ENCODE results near the gene CDNF.
A peak's percentile ranks its signal among the peaks of the same experiment; 100 is the strongest.

The CDNF gene

GRCh38 chr10:14800397-14800796 lies 37.4 kb downstream of the CDNF start:
- Histone ChIP-seq H3K9me3 (ENCODE audit: control insufficient read depth in 2 of 2, low read length in 2 of 2) (peaks cover 0 to 2% of the 10 kb centered on the region in 2 donors), H3K36me3 (ENCODE audit: control insufficient read depth in 2 of 2, insufficient read depth in 2 of 2, low read length in 2 of 2) (no peaks in the 10 kb centered on the region), H3K4me1 (ENCODE audit: control insufficient read depth in 2 of 2, insufficient read depth in 2 of 2, low read length in 2 of 2) (no peaks in the 10 kb centered on the region), H3K4me3 (ENCODE audit: low read length in 2 of 2) (no peak overlapping the region), H3K9ac (ENCODE audit: low read depth in 1 of 2, low read length in 2 of 2) (no peak overlapping the region), H3K27ac (ENCODE audit: low read depth in 2 of 2, low read length in 2 of 2) (no peak overlapping the region), H3K27me3 (ENCODE audit: control insufficient read depth in 2 of 2, insufficient read depth in 2 of 2, low read length in 2 of 2) (no peaks in the 10 kb centered on the region)

DNA sequence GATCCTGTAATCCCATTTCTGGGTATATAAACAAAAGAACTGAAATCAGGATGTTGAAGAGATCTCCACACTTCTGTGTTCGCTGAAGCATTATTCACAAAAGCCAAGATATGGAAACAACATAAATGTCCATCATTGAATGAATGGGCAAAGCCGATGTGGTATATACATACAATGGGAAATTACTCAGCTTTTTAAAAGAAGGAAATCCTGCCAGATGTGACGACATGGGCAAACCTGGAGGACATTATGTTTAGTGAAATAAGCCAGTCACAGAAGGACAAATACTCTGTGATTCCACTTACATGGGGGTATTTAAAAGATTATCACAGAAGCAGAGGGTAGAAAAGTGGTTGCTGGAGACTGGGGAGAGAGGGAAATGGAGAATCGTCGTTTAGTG lies 39.2 kb downstream of the CDNF start:
- no peak overlapping the region for H3K27ac ChIP-seq (ENCODE audit: low read depth in 2 of 2, low read length in 2 of 2)
- H3K9ac ChIP-seq (ENCODE audit: low read depth in 1 of 2, low read length in 2 of 2) = no peak overlapping the region
- H3K27me3 ChIP-seq (ENCODE audit: control insufficient read depth in 2 of 2, insufficient read depth in 2 of 2, low read length in 2 of 2) = no peaks in the 10 kb centered on the region
- peaks cover 0 to 2% of the 10 kb centered on the region in 2 donors for H3K9me3 ChIP-seq (ENCODE audit: control insufficient read depth in 2 of 2, low read length in 2 of 2)
- no peak overlapping the region for H3K4me3 ChIP-seq (ENCODE audit: low read length in 2 of 2)
- no peaks in the 10 kb centered on the region for H3K4me1 ChIP-seq (ENCODE audit: control insufficient read depth in 2 of 2, insufficient read depth in 2 of 2, low read length in 2 of 2)
- H3K36me3 ChIP-seq (ENCODE audit: control insufficient read depth in 2 of 2, insufficient read depth in 2 of 2, low read length in 2 of 2) = no peaks in the 10 kb centered on the region

DNA sequence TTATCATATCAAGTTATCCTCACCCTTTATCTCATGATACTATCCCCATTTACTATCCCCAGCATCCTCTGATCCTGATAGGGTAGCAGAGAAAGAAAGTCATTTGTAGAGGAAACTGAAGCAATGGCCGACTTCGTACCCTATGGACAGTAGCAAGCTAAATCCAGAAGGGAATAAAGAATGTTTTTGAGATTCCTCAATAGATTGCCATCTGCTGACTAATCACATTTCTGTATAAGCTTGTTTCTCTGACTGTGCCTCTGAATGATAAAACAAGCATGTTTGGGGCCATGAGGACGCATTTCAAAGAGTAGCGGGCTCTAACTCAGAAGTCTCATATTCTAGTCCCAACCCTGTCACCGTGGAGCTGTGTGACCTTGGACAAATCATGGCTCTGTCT lies 49.9 kb downstream of the CDNF start:
- no peak overlapping the region for H3K4me3 ChIP-seq (ENCODE audit: low read length in 2 of 2)
- no peaks in the 10 kb centered on the region for H3K4me1 ChIP-seq (ENCODE audit: control insufficient read depth in 2 of 2, insufficient read depth in 2 of 2, low read length in 2 of 2)
- H3K9me3 ChIP-seq (ENCODE audit: control insufficient read depth in 2 of 2, low read length in 2 of 2) = no peaks in the 10 kb centered on the region
- no peak overlapping the region for H3K27ac ChIP-seq (ENCODE audit: low read depth in 2 of 2, low read length in 2 of 2)
- H3K9ac ChIP-seq (ENCODE audit: low read depth in 1 of 2, low read length in 2 of 2) = no peak overlapping the region
- H3K36me3 ChIP-seq (ENCODE audit: control insufficient read depth in 2 of 2, insufficient read depth in 2 of 2, low read length in 2 of 2) = no peaks in the 10 kb centered on the region
- H3K27me3 ChIP-seq (ENCODE audit: control insufficient read depth in 2 of 2, insufficient read depth in 2 of 2, low read length in 2 of 2) = no peaks in the 10 kb centered on the region

GRCh38 chr10:14784459-14785055 lies 53.3 kb downstream of the CDNF start:
- H3K27ac ChIP-seq (ENCODE audit: low read depth in 2 of 2, low read length in 2 of 2) = no peak overlapping the region
- no peaks in the 10 kb centered on the region for H3K4me1 ChIP-seq (ENCODE audit: control insufficient read depth in 2 of 2, insufficient read depth in 2 of 2, low read length in 2 of 2)
- no peak overlapping the region for H3K4me3 ChIP-seq (ENCODE audit: low read length in 2 of 2)
- no peak overlapping the region for H3K9ac ChIP-seq (ENCODE audit: low read depth in 1 of 2, low read length in 2 of 2)
- no peaks in the 10 kb centered on the region for H3K36me3 ChIP-seq (ENCODE audit: control insufficient read depth in 2 of 2, insufficient read depth in 2 of 2, low read length in 2 of 2)
- no peaks in the 10 kb centered on the region for H3K9me3 ChIP-seq (ENCODE audit: control insufficient read depth in 2 of 2, low read length in 2 of 2)
- H3K27me3 ChIP-seq (ENCODE audit: control insufficient read depth in 2 of 2, insufficient read depth in 2 of 2, low read length in 2 of 2) = no peaks in the 10 kb centered on the region

DNA sequence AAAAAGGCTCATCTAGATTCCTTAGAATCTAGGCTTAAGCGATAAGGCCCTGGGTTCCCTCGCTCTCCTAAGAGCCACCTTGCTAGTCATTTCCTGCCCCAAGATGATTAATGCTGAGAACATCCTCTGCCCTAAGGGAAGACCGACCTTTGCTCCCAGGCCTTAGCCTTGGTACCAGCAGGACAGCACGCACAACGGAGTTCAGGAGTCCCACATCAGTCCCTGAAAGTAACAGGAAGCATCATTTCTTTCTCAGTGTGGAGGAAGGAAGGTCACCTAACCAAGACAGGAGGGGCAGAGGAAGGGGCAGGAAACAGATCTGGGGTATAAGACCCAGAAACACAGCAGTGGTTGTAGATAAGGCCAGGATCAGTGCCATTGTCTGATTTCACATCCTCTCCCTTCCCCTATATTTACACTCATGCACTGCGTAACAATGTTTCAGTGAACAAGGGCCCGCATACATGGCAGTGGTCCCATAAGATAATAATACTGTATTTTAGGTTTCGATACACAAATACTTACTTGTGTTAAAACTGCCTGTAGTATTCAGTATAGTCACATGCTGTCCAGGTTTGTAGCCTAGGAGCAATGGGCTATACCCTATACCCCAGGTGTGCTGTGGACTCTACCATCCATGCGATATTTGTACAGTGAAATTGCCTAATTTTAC lies 55.0 kb downstream of the CDNF start:
- peaks cover 7 to 12% of the 10 kb centered on the region in 2 donors for H3K4me1 ChIP-seq (ENCODE audit: control insufficient read depth in 2 of 2, insufficient read depth in 2 of 2, low read length in 2 of 2)
- no peaks in the 10 kb centered on the region for H3K9me3 ChIP-seq (ENCODE audit: control insufficient read depth in 2 of 2, low read length in 2 of 2)
- no peaks in the 10 kb centered on the region for H3K36me3 ChIP-seq (ENCODE audit: control insufficient read depth in 2 of 2, insufficient read depth in 2 of 2, low read length in 2 of 2)
- H3K4me3 ChIP-seq (ENCODE audit: low read length in 2 of 2) = no peak overlapping the region
- H3K27me3 ChIP-seq (ENCODE audit: control insufficient read depth in 2 of 2, insufficient read depth in 2 of 2, low read length in 2 of 2) = no peaks in the 10 kb centered on the region
- H3K9ac ChIP-seq (ENCODE audit: low read depth in 1 of 2, low read length in 2 of 2) = no peak overlapping the region
- no peak overlapping the region for H3K27ac ChIP-seq (ENCODE audit: low read depth in 2 of 2, low read length in 2 of 2)

DNA sequence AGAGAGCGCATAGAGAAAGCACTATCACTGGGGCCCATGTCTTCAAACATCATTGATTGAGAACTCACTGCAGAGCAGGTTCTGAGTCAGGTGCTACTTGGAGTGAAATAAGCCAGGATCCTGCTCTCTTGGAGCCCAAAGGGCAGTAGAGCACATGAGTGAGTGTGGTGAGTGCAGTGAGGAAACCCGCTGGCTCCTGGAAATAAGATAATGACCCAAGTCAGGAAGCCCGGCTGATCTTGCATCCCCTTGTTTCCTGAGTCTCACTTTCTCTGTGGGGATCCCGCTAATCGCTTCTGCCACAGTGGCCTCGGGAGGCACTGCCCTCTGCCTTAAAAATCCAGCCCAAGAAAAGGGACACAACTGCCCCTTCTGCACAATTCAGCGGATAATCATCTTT lies 56.1 kb downstream of the CDNF start:
- H3K27me3 ChIP-seq (ENCODE audit: control insufficient read depth in 2 of 2, insufficient read depth in 2 of 2, low read length in 2 of 2) = no peaks in the 10 kb centered on the region
- H3K4me3 ChIP-seq (ENCODE audit: low read length in 2 of 2) = no peak overlapping the region

GRCh38 chr10:14779001-14779651 lies 58.7 kb downstream of the CDNF start:
- H3K9ac ChIP-seq (ENCODE audit: low read depth in 1 of 2, low read length in 2 of 2) = no peak overlapping the region
- peaks cover 7 to 12% of the 10 kb centered on the region in 2 donors for H3K4me1 ChIP-seq (ENCODE audit: control insufficient read depth in 2 of 2, insufficient read depth in 2 of 2, low read length in 2 of 2)
- H3K4me3 ChIP-seq (ENCODE audit: low read length in 2 of 2) = no peak overlapping the region
- no peaks in the 10 kb centered on the region for H3K27me3 ChIP-seq (ENCODE audit: control insufficient read depth in 2 of 2, insufficient read depth in 2 of 2, low read length in 2 of 2)
- H3K36me3 ChIP-seq (ENCODE audit: control insufficient read depth in 2 of 2, insufficient read depth in 2 of 2, low read length in 2 of 2) = no peaks in the 10 kb centered on the region
- H3K9me3 ChIP-seq (ENCODE audit: control insufficient read depth in 2 of 2, low read length in 2 of 2) = no peaks in the 10 kb centered on the region
- H3K27ac ChIP-seq (ENCODE audit: low read depth in 2 of 2, low read length in 2 of 2) = peak overlapping the region; percentile 44 to 63

More for the DNA sequence above, 56.1 kb downstream of the CDNF start:
- Histone ChIP-seq H3K36me3 (ENCODE audit: control insufficient read depth in 2 of 2, insufficient read depth in 2 of 2, low read length in 2 of 2) (no peaks in the 10 kb centered on the region), H3K9ac (ENCODE audit: low read depth in 1 of 2, low read length in 2 of 2) (no peak overlapping the region), H3K9me3 (ENCODE audit: control insufficient read depth in 2 of 2, low read length in 2 of 2) (no peaks in the 10 kb centered on the region), H3K27ac (ENCODE audit: low read depth in 2 of 2, low read length in 2 of 2) (no peak overlapping the region), H3K4me1 (ENCODE audit: control insufficient read depth in 2 of 2, insufficient read depth in 2 of 2, low read length in 2 of 2) (peaks cover 7 to 12% of the 10 kb centered on the region in 2 donors)

GRCh38 chr10:14776546-14776945 lies 61.3 kb downstream of the CDNF start:
- Histone ChIP-seq H3K4me3 (ENCODE audit: low read length in 2 of 2) (no peak overlapping the region), H3K36me3 (ENCODE audit: control insufficient read depth in 2 of 2, insufficient read depth in 2 of 2, low read length in 2 of 2) (no peaks in the 10 kb centered on the region), H3K4me1 (ENCODE audit: control insufficient read depth in 2 of 2, insufficient read depth in 2 of 2, low read length in 2 of 2) (peaks cover 7 to 12% of the 10 kb centered on the region in 2 donors), H3K9me3 (ENCODE audit: control insufficient read depth in 2 of 2, low read length in 2 of 2) (no peaks in the 10 kb centered on the region), H3K27me3 (ENCODE audit: control insufficient read depth in 2 of 2, insufficient read depth in 2 of 2, low read length in 2 of 2) (no peaks in the 10 kb centered on the region), H3K27ac (ENCODE audit: low read depth in 2 of 2, low read length in 2 of 2) (no peak overlapping the region), H3K9ac (ENCODE audit: low read depth in 1 of 2, low read length in 2 of 2) (no peak overlapping the region)

DNA sequence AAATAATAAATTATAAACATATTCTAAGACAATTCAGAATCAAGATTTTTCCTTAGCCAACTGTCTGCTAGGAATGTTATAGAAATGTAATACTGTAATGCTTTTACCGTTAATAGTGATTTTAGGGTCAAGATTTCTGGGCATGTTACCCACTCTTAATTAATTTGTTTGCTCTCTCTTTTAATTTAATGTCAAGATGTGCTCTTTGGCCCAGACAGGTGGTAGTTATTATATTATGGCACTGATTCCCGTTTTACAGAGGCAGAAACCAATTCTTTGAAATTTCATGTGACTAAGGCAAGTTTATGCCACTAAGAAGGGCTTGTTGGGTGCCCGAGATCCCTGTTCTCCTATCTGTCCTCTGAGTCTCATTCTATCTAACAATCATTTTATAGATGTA lies 62.2 kb downstream of the CDNF start:
- no peaks in the 10 kb centered on the region for H3K27me3 ChIP-seq (ENCODE audit: control insufficient read depth in 2 of 2, insufficient read depth in 2 of 2, low read length in 2 of 2)
- peaks cover 7 to 12% of the 10 kb centered on the region in 2 donors for H3K4me1 ChIP-seq (ENCODE audit: control insufficient read depth in 2 of 2, insufficient read depth in 2 of 2, low read length in 2 of 2)
- no peak overlapping the region for H3K27ac ChIP-seq (ENCODE audit: low read depth in 2 of 2, low read length in 2 of 2)
- H3K9ac ChIP-seq (ENCODE audit: low read depth in 1 of 2, low read length in 2 of 2) = no peak overlapping the region
- no peaks in the 10 kb centered on the region for H3K9me3 ChIP-seq (ENCODE audit: control insufficient read depth in 2 of 2, low read length in 2 of 2)
- H3K4me3 ChIP-seq (ENCODE audit: low read length in 2 of 2) = no peak overlapping the region
- H3K36me3 ChIP-seq (ENCODE audit: control insufficient read depth in 2 of 2, insufficient read depth in 2 of 2, low read length in 2 of 2) = no peaks in the 10 kb centered on the region

DNA sequence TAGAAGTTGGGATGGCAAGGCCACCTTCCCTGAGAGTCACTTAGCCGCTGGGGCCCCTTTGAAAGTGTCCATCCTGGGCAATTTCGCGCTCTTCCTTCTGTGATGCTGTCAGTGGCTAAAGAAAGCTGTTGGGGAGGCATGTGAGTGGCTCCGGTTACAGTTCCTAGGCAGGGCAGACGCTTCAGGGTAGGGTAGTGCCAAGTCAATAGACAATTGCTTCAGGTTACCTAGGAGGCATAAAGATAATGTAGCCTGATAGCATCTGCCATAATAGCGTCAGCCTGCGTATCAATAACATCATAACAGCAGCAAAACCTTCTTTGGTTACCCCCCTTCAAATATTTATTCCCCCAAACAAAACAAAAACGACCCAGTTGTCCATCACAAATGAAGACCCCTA lies 63.0 kb downstream of the CDNF start, which contains the start of gene FAM107B:
Gene FAM107B, minus strand, starts transcription at position 101 of the 400 bp plus-strand sequence. CDS start 234 bp downstream, outside the sequence.
- Histone ChIP-seq H3K9ac (ENCODE audit: low read depth in 1 of 2, low read length in 2 of 2) (no peak within 1 kb of the TSS), H3K36me3 (ENCODE audit: control insufficient read depth in 2 of 2, insufficient read depth in 2 of 2, low read length in 2 of 2) (no peaks in the 10 kb centered on the region), H3K27me3 (ENCODE audit: control insufficient read depth in 2 of 2, insufficient read depth in 2 of 2, low read length in 2 of 2) (no peaks in the 10 kb centered on the region), H3K4me1 (ENCODE audit: control insufficient read depth in 2 of 2, insufficient read depth in 2 of 2, low read length in 2 of 2) (peaks cover 7 to 12% of the 10 kb centered on the region in 2 donors), H3K4me3 (ENCODE audit: low read length in 2 of 2) (no peak within 1 kb of the TSS), H3K9me3 (ENCODE audit: control insufficient read depth in 2 of 2, low read length in 2 of 2) (no peaks in the 10 kb centered on the region), H3K27ac (ENCODE audit: low read depth in 2 of 2, low read length in 2 of 2) (peak within 1 kb of the TSS; percentile 35 to 66)
